Measurements from ENCODE around the gene GNB2.
"Not testable (repeated sequence)": the region's sequence is repeated elsewhere in the genome, so short reads cannot be mapped to it uniquely, and the experiment has no call there.

Gene GNB2

DNA sequence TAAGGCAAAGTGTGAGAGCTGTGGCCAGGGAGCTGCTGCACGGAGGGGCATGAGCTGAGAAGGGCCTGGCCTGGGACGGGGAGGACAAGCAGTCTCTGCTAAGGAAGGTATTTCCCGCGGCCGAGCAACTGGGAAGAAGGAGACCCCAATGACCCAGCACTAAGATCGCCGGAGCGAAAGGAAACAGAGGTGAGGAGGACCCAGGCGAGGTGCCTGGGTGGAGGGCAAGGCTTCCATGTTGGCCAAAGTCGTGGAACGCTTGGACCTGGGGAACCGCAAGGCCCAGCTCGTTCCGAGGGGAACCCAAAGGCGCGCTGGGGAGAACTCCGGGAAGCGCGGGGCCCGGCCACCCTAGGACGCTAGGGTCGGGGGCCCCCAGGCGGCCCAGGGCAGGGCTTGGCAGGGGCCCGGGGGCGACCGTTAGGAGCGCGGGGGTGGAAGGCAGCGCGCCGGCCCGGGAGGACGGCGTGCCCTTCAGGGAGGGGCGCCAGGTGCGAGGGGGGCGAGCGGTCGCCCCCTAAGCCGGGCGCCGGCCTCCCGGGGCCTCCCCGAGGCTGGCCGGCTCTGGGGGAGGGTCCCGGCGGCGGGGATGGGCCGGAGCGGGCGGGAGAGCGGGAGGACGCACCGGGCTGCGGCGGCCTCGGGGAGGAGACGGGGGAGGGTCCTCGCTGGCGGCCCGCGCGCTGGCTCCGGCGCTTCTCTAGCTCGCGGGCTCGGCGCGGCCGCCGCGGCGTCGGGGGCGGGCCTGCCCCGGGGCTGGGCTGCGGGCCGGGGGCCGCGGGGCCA, 20.0 kb downstream of the GNB2 start:
- no peak for DNase-seq (ENCODE audit: extremely low read depth in 1 of 2, low read depth in 1 of 2)

DNA sequence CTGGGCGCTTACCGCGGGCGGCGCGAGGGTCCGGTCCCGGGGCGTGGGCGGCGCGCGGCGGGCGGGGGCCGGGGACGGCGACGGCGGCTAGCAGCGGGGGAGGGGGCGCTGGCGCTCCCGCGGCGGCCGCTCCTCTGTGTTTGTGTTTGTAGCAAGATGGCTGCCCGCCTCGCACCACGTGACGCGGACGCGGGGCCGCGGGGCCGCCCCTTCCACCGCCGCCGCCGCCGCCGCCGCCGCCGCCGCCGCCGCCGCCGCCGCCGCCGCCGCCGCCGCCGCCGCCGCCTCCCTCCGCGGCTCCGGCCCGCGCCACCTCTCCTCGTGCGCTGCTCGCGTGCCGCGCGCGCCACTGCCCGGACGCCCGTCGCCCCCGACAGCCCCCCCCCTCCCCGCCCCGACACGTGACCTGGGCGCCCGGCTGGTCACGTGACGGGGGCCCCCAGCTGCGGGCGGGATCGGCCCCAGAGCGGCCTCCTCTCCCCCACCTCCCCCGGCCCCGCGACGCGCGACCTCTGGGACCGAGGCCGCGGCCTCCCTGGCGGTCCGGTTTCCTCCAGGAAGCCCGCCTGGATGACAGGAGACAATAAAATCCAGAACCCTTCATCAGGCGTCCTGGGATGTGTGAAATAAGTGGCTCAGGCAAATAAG, 20.7 kb downstream of the GNB2 start, which contains the start of gene GIGYF1:
Gene GIGYF1 (minus strand): TSS at position 153 of the 648 bp plus-strand sequence. CDS start 6,012 bp downstream, outside the sequence.
- DNase-seq (ENCODE audit: extremely low read depth in 1 of 2, low read depth in 1 of 2) = peak in 1 of 2 donors; percentile 47

DNA sequence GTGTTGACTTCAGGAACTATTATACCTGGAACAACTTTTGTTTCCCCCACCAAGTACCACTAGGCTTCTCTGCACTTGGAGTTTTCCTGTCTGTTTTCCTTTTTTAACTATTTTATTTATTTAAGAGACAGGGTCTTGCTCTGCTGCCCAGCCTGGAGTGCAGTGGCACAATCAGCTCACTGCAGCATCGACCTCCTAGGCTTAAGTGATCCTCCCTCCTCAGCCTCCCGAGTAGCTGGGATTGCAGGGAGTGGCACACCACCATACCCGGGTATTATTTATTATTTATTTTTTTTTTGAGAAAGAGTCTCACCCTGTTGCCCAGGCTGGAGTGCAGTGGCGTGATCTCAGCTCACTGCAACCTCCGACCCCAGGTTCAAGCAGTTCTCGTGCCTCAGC, 22.6 kb downstream of the GNB2 start:
- no peak for DNase-seq (ENCODE audit: extremely low read depth in 1 of 2, low read depth in 1 of 2)

DNA sequence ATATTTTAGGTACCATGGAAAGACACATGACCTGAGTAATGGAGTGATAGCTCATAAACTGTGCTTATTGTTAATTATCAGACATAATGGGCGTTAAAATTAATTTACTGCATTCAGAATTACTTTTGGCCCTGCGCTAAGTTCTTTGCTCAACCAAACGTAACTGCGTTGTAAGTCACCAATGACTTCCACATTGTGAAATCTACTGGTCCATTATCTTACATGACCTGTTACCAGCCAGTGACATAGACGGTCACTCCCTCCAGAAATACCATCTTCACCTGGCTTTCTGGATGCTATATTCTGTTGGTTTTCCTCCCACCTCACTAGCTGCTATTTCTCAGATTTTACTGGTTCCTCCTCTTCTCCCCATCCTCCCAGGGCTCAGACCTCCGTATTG, 25.5 kb downstream of the GNB2 start:
- DNase-seq (ENCODE audit: extremely low read depth in 1 of 2, low read depth in 1 of 2) = no peak

DNA sequence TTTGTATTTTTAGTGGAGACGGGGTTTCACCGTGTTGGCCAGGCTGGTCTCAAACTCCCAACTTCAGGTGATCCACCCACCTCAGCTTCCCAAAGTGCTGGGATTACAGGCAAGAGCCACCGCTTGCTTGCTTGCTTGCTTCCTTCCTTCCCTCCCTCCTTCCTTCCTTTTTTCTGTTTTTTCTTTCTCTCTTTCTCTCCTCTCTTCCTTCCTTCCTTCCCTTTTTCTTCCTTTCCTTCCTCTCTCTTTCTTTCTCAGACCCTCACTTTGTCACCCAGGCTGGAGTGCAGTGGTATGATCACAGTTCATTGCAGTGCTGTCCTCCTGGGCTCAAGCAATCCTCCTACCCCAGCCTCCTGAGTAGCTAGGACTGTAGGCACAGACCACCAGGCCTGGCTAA, 27.5 kb downstream of the GNB2 start:
- not testable (repeated sequence) for DNase-seq (ENCODE audit: extremely low read depth in 1 of 2, low read depth in 1 of 2)

DNA sequence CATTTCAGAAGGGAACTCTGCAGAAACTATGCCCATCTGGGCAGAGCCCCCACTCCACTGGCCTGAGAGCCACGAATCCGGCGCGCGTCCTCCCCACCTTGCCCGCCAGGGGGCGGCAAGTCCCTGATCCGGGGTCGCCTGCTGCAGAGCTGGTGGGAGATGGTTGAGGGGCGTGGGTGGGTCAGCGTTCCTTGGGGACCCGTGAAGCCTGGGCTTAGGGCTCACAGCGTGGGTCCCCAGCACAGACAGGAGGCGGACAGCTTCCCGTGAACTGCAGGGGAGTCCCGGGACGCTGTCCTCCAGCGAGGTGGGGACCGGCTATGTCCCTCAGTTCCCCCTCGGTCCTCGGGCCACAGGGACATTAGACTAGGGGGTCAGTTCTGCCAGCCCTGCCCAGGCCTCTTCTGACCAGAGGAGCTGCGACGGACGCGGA, 31.8 kb downstream of the GNB2 start:
- DNase-seq (ENCODE audit: extremely low read depth in 1 of 2, low read depth in 1 of 2) = peak; percentile 63 to 70

DNA sequence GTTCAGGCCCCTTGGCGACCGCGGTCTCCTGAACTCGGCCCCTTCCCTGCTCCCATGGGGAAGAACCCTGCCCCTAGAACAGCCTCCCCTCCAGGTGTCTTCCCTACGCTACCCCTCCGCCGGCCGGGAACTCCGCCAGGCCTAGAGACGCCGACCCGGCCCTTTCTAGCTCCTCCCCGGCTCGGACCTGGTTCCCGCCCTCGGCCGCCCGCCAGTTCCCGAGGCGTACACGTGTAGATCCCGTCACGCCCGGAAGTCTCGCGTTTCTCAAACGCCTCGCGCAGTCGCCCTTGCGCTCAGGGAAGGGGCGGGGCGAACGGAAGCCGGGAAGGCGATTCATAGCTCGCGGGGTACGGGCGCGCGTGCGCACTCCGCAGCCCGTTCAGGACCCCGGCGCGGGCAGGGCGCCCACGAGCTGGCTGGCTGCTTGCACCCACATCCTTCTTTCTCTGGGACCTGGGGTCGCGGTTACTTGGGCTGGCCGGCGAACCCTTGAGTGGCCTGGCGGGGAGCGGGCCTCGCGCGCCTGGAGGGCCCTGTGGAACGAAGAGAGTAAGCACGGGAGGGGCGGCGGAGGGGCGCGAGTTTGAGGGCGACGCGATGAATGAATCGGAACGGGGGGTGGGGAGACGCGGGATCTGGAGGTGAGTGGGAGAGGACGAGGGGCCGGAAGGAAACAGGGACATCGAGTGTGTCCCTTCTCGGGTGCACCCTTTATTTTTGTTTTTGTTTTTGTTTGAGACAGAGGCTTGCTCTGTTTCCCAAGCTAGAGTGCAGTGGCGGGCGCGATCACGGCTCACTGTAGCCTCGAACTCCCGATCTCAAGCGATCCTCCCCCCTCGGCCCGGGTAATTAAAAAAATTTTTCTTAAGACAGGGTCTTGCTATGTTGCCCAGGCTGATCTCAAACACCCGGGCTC, 32.5 kb downstream of the GNB2 start, which contains the start of gene POP7:
Gene POP7 (plus strand): TSS at position 369 of the 919 bp plus-strand sequence. CDS start 710 bp downstream, outside the sequence.
- DNase-seq (ENCODE audit: extremely low read depth in 1 of 2, low read depth in 1 of 2) = peak; percentile 98 to 99

DNA sequence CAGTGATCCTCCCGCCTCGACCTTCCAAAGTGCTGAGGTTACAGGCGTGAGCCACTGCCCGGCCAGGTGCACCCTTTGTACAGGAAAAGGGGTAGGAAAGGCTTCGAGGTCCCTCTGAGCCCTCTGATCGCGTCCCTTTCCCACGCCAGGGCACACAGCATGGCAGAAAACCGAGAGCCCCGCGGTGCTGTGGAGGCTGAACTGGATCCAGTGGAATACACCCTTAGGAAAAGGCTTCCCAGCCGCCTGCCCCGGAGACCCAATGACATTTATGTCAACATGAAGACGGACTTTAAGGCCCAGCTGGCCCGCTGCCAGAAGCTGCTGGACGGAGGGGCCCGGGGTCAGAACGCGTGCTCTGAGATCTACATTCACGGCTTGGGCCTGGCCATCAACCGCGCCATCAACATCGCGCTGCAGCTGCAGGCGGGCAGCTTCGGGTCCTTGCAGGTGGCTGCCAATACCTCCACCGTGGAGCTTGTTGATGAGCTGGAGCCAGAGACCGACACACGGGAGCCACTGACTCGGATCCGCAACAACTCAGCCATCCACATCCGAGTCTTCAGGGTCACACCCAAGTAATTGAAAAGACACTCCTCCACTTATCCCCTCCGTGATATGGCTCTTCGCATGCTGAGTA, 33.3 kb downstream of the GNB2 start:
- DNase-seq (ENCODE audit: extremely low read depth in 1 of 2, low read depth in 1 of 2) = no peak

DNA sequence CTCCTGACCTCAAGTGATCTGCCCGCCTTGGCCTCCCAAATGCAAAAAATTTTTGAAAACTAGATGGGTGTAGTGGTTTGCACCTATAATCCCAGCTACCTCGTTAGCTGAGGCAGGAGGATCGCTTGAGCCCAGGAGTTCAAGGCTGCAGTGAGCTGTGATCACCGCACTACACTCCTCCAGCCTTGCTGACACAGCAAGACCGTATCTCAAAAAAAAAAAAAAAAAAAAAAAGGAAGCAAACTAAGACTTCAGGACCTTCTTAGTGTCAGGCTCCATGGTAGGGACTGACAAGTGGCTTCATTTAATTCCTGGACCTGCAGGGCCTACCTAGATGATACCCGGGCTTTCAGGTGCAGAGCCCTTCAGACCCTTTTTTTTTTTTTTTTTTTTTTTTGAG, 34.9 kb downstream of the GNB2 start:
- no peak for DNase-seq (ENCODE audit: extremely low read depth in 1 of 2, low read depth in 1 of 2)

DNA sequence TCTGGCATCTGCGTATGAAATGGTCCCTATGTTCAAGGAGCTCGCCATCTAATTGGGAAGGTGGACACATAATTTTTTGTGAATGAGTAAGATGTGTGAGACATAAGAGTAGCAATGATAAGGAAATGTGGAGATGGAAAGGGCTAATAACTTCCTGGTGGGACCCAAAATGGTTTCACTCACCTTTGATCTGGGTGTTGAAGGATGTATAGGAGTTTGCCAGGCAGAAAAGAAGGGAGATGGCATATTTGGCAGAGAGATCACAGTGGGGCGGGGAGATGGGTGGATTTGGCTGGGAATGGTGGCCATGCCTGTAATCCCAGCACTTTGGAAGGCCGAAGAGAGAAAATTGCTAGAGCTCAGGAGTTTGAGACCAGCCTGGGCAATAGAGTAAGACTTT, 36.9 kb downstream of the GNB2 start:
- no peak for DNase-seq (ENCODE audit: extremely low read depth in 1 of 2, low read depth in 1 of 2)

DNA sequence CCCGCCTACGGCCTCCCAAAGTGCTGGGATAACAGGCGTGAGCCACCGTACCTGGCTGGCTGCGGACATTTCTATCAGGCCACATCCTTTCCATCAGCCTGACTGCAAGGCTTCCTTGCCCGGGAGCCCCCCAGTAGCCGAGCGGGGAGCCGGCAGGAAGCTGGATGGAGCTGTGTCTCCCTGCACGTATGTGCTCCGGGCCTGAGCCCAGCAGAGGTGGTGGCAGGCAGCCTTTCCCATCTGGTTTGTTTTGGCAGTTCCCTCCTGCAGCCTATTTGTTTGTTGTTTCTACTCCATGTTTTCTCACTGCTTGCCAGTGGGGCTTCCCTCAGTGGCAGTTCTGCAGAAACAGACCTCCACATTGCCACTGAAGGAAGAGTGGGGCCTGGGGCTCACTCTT, 37.8 kb downstream of the GNB2 start:
- DNase-seq (ENCODE audit: extremely low read depth in 1 of 2, low read depth in 1 of 2) = no peak

DNA sequence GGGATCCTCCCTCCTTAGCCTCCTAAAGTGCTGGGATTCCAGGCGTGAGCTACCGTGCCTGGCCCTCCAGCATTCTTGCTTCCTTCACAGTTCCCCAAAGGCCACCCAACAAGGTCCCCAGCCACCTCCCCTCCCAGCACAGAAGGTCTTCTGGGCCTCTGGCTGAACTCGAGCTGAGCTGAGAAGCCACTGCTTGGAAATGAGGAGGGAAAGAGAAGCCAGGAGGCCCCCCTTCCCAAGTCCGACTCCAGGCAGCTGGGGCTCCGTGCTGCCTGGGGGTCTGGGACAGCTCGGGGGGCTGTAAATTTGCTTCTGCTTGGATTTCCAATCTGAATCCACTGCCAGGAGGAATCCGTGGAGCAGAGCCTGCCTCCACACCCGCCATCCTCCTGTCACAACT, 41.2 kb downstream of the GNB2 start:
- no peak for DNase-seq (ENCODE audit: extremely low read depth in 1 of 2, low read depth in 1 of 2)

DNA sequence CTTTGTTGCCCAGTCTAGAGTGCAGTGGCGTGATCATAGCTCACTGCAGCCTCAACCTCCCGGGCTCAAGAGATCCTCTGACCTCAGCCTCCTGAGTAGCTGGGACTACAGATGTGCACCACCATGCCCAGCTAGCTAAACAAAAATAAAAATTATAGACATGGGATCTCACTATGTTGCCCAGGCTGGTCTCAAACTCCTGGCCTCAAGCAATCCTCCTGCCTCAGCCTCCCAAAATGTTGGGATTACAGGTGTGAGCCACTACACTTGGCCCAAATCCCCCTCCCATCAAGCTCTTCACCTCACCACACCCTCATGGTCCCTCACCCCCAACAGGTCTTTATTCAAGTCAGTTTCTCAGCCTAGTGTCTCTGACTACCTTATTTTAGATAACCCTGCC, 43.5 kb downstream of the GNB2 start:
- not testable (repeated sequence) for DNase-seq (ENCODE audit: extremely low read depth in 1 of 2, low read depth in 1 of 2)

DNA sequence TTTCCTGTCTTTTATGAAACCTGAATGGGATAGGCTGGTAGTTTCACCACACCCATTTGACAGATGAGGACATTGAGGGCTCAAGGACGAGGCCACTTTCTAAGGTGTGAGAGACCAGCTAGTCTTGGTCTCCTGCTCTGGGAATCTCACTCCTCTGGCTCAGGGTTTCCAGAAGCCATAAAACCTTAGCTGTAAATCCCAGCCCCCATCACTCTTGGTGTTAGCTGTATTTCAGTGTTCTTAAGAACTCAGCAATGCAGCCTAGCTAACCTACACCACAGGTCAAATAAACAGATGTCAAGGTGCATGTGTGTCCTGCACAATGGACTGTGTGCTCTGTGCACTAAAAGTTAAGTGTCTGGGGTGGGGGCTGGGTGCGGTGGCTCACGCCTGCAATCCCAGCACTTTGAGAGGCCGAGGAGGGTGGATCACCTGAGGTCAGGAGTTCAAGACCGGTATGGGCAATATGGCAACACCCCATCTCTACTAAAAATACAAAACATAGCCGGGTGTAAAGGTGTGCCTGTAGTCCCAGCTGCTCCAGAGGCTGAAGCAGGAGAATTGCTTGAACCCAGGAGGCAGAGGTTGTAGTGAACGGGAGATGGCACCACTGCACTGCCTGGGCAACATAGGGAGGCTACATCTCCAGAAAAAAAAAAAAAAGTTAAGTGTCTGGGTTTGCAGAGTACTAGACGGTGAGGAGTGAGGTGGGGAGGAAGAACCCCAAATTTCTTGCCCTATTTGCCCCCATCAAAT, 46.2 kb downstream of the GNB2 start:
- DNase-seq (ENCODE audit: extremely low read depth in 1 of 2, low read depth in 1 of 2) = no peak

DNA sequence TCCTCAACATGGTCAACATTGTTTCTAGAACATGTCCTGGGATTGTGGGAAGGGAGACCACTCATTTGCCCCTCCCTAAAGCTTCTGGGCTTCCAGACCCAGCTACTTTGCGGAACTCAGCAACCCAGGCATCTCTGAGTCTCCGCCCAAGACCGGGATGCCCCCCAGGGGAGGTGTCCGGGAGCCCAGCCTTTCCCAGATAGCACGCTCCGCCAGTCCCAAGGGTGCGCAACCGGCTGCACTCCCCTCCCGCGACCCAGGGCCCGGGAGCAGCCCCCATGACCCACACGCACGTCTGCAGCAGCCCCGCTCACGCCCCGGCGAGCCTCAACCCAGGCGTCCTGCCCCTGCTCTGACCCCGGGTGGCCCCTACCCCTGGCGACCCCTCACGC, 46.7 kb downstream of the GNB2 start, which contains the start of gene EPO:
Gene EPO (plus strand): TSS at position 190 of the 392 bp plus-strand sequence. CDS start 513 bp downstream, outside the sequence.
- DNase-seq (ENCODE audit: extremely low read depth in 1 of 2, low read depth in 1 of 2) = no peak

DNA sequence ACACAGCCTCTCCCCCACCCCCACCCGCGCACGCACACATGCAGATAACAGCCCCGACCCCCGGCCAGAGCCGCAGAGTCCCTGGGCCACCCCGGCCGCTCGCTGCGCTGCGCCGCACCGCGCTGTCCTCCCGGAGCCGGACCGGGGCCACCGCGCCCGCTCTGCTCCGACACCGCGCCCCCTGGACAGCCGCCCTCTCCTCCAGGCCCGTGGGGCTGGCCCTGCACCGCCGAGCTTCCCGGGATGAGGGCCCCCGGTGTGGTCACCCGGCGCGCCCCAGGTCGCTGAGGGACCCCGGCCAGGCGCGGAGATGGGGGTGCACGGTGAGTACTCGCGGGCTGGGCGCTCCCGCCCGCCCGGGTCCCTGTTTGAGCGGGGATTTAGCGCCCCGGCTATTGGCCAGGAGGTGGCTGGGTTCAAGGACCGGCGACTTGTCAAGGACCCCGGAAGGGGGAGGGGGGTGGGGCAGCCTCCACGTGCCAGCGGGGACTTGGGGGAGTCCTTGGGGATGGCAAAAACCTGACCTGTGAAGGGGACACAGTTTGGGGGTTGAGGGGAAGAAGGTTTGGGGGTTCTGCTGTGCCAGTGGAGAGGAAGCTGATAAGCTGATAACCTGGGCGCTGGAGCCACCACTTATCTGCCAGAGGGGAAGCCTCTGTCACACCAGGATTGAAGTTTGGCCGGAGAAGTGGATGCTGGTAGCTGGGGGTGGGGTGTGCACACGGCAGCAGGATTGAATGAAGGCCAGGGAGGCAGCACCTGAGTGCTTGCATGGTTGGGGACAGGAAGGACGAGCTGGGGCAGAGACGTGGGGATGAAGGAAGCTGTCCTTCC, 47.3 kb downstream of the GNB2 start:
- DNase-seq (ENCODE audit: extremely low read depth in 1 of 2, low read depth in 1 of 2) = no peak

DNA sequence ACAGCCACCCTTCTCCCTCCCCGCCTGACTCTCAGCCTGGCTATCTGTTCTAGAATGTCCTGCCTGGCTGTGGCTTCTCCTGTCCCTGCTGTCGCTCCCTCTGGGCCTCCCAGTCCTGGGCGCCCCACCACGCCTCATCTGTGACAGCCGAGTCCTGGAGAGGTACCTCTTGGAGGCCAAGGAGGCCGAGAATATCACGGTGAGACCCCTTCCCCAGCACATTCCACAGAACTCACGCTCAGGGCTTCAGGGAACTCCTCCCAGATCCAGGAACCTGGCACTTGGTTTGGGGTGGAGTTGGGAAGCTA, 47.9 kb downstream of the GNB2 start:
- no peak for DNase-seq (ENCODE audit: extremely low read depth in 1 of 2, low read depth in 1 of 2)

DNA sequence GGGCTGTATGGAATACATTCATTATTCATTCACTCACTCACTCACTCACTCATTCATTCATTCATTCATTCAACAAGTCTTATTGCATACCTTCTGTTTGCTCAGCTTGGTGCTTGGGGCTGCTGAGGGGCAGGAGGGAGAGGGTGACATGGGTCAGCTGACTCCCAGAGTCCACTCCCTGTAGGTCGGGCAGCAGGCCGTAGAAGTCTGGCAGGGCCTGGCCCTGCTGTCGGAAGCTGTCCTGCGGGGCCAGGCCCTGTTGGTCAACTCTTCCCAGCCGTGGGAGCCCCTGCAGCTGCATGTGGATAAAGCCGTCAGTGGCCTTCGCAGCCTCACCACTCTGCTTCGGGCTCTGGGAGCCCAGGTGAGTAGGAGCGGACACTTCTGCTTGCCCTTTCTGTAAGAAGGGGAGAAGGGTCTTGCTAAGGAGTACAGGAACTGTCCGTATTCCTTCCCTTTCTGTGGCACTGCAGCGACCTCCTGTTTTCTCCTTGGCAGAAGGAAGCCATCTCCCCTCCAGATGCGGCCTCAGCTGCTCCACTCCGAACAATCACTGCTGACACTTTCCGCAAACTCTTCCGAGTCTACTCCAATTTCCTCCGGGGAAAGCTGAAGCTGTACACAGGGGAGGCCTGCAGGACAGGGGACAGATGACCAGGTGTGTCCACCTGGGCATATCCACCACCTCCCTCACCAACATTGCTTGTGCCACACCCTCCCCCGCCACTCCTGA, 49.1 kb downstream of the GNB2 start:
- no peak for DNase-seq (ENCODE audit: extremely low read depth in 1 of 2, low read depth in 1 of 2)
